Right renal pelvis (tissue), 4 donors: ENCODE data around the gene RNF113A. TPM values are rescaled to one million over a fixed set of nuclear protein-coding genes. Genes with fewer than 3 reads are reported as not detected.
"Not testable (repeated sequence)": the region's sequence is repeated elsewhere in the genome, so short reads cannot be mapped to it uniquely, and the experiment has no call there.

Experiments used
- DNase-seq, 4 donors: peaks; one replicate each; pipeline ENCODE4 v3.0.0-alpha.2; 2013; ENCODE audit warnings: low read depth in 4 of 4, low spot score in 3 of 4, missing footprints in 1 of 4
- polyA plus RNA-seq, 4 donors: library from polyadenylated mRNA; unstranded; fragments of 120-200 nt; gene quantifications; one replicate each; pipeline ENCODE4 v1.2.1, GENCODE V29; 2013; ENCODE audit not compliant: insufficient read length in 4 of 4

Gene RNF113A
- 10 to 100 TPM; 11.4 to 13.4 (median 12.2) TPM for polyA plus RNA-seq

GRCh38 chrX:119871599-119872395 is at the start of gene RNF113A, which contains the start of gene NDUFA1:
Gene RNF113A (minus strand): TSS chrX:119871733. CDS start chrX:119871613, 120 bp downstream.
Gene NDUFA1 (plus strand): TSS chrX:119871832. CDS start chrX:119871912, 80 bp downstream.
- DNase-seq: peak in 2 of 4 donors; percentile 64

- DNase-seq: no peak
Measured at GRCh38 chrX:119919835-119920585, 48.5 kb upstream of the RNF113A start.

GRCh38 chrX:119917877-119918276 is 46.3 kb upstream of the RNF113A start:
- no peak for DNase-seq

GRCh38 chrX:119916310-119916709 is 44.8 kb upstream of the RNF113A start:
- no peak for DNase-seq

DNA sequence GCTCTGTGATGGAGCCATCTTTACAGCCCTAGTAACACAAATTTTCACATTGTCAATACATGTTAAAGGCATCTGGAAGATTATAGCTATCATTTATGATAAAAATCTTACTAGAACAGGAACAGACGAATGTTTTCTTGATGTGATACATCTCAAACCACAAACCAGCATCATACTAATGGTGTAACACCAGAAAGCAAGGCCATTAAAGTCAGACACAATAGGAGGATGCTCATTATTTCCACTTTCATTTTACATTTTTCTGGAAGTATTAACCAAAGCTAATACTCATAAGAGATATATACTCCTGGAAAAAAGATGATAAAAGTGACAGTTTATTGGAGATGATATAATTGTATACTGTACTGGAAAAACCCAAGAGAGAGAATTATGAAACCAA is 29.4 kb upstream of the RNF113A start:
- no peak for DNase-seq

DNA sequence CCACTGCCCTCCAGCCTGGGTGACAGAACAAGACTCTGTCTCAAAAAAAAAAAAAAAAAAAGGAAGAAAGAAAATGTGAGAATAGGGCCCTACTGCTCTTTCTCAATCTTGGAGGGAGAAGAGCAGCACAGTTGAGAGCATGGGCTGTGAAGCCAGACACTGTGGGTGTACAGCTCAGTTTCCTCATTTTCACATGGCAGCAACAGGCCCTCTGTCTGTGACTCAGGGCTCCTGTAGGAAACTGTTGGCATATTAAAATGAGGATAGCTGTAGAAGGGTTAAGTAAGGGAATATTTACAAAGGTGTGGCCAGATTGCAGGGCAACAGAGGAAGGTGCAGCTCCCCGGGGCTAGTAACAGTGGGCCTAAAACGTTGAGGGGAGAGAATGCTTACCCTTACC is 27.6 kb upstream of the RNF113A start:
- no peak for DNase-seq

GRCh38 chrX:119895843-119896326 is 24.4 kb upstream of the RNF113A start, which contains the start of gene AKAP14:
Gene AKAP14 (plus strand): TSS chrX:119895893. CDS start chrX:119903224, 7,331 bp downstream.
- no peak for DNase-seq

GRCh38 chrX:119891961-119892692 is 20.6 kb upstream of the RNF113A start:
- DNase-seq: not testable (repeated sequence)

- not testable (repeated sequence) for DNase-seq
Measured at GRCh38 chrX:119890626-119891025, 19.1 kb upstream of the RNF113A start.

- no peak for DNase-seq
Measured at GRCh38 chrX:119887721-119888425, 16.3 kb upstream of the RNF113A start.

DNA sequence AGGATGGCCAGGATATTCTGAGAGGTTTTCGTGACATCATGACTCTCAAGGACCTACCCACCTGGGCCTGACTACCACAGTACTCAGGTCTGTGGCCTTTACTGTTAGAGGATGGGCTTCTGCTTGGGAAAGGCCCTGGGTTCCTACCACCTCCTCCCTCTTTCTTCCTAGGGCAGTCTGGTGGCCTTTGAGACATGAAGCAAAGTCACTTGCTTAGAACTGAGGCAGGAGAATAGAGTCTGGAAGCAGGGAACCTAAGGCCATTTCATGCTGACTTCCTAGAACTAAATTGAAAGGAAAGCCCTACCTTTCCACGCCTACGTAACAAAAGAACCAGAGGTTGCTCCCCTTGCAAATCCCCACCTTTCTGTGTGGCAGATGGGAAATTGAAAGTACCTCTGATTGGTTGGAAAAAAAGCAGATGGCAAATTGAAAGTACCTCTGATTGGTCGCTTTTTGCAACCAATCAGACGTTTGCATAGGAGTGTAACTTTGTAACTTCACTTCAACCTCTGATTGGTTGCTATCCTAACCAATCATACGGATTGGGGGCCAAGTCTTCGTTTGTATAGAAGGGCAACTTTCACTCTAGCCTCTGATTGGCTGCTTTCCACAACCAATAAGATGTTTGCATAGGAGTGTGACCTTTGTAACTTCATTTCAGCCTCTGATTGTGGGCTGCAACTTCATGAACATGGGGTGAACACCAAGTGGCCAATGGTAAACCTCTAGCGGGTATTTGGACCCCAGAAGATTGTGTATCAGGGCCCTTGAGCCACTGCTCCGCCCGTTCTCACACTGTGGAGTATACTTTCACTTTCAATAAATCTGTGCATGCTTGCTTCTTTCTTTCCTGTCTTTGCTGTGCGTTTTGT is 14.3 kb upstream of the RNF113A start:
- no peak for DNase-seq

- DNase-seq: no peak
Measured at GRCh38 chrX:119880552-119881437, 9.3 kb upstream of the RNF113A start.

GRCh38 chrX:119880076-119880475 is 8.5 kb upstream of the RNF113A start:
- no peak for DNase-seq

GRCh38 chrX:119878740-119879139 is 7.2 kb upstream of the RNF113A start:
- no peak for DNase-seq

GRCh38 chrX:119871245-119871598 is 311 bp downstream of the RNF113A start:
- no peak for DNase-seq

DNA sequence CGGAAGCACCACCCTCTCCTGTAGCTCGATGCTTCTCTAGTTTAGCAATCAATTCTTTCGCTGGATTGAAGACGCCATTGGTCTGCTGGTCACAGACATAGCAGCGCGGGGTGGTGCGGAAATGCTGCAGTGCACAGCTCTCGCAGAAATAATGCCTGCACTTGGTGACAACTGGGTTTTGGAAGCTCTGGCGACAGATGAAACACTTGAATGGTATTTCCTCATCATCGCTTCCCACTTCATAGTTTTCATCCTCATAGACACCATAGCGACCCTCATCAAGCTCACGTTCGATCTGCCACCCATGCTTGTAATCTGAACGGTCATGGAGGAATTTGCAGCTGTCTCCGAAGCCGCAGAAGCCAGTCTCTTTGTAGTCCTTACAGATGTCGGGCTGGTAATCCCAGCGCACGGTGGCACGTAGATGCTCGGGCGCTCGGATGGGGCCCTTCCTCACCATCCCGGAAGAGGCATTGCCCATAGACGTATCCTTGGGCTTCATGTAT is 854 bp downstream of the RNF113A start:
- no peak for DNase-seq

GRCh38 chrX:119853444-119853843 is 18.1 kb downstream of the RNF113A start:
- DNase-seq: no peak
